NCI-H1436 (cell line): Measurements from ENCODE around the gene PRKAR1B.

Experiments used
- DNase-seq: peaks from one replicate; lab custom pipeline; 2025; lab: John Stamatoyannopoulos, UW

PRKAR1B gene

DNA sequence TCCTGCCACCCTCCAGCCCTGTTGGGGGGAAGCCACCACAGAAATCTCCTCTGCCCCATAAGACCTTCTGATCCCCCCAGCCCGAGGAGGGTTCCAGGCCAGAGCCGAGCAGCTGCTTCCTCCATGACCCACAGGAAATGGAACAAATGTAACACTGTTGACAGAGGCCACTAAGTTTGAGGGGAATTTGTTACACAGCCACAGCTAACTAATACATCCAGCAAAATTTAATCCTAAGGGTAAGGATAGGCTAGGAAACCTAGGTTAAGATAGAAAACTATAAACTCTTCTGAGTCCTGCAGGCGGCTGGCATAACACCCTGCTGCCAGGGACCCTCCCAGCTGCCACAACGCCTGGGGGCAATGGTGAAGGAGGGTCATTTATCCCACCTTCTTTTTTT lies 140.6 kb downstream of the PRKAR1B start:
- DNase-seq: no peak

GRCh38 chr7:585873-586272 lies 141.2 kb downstream of the PRKAR1B start:
- no peak for DNase-seq

DNA sequence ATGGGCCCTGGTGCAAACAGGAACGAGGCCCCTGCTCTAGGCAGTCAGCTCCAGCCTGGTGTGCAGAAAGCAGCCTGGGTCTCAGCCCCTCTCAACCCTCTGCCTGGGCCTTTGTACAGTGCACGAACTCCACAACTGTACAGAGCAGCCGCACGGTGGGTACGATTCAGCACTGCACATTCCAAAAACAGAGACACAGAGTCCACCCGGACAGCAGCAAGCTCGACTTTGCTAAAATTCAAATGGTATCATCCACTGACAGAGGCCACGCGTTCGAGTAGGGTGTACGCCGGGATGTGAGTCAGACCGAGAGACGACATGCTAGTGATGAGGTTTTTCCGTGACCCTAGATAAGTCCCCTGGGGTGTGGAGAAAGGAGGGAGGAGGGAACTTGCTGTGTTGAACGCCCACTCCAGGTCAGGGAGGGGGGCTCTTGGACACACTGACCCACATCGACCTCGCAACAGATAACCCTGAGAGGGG lies 141.8 kb downstream of the PRKAR1B start:
- no peak for DNase-seq

- no peak for DNase-seq
Measured at GRCh38 chr7:584820-585219, 142.3 kb downstream of the PRKAR1B start.

DNA sequence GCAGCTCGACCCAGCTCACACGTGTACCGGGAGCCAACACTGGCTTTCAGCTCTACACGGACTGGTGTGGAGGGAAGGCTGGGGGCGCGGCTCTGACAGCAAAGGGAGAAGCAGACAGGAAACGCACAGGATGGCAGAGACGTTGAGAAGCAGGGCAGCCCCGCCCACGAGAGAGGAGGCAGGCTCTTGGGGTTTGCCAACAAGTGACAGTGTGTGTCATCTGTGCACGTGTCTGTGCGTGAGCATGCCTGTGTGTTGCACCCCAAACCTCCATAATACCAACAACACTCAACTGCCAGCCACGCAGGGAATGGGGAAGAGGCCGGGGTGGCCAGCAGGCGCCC lies 143.0 kb downstream of the PRKAR1B start:
- no peak for DNase-seq

DNA sequence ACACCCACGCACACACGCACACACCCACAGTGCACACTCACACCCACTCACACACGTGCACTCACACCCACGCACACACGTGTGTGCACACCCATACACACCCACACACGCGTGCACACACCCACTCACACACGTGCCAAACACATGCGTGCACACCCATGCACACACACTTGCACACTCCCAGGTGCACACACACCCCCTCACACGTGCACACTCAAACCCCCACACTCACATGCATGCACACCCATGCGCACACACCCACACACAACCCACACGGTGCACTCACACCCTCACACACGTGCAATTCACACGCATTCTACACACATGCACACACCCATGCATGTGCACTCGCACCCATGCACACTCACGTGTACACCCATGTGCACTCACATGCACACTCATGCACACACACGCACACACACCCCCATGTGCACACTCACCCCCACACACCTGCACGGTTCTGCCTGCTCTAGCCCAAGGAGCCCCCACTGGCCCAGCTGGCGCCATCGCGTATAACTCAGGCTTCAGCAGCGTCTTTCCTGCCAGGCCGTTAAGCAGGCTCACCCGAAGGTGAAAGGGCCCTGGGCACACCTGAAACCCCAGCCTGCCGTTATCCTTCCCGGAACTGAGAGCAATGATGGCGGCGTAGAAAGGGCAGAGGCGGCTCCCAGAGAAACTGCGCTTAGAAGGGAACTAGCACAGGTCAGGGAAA lies 143.5 kb downstream of the PRKAR1B start:
- DNase-seq: no peak

DNA sequence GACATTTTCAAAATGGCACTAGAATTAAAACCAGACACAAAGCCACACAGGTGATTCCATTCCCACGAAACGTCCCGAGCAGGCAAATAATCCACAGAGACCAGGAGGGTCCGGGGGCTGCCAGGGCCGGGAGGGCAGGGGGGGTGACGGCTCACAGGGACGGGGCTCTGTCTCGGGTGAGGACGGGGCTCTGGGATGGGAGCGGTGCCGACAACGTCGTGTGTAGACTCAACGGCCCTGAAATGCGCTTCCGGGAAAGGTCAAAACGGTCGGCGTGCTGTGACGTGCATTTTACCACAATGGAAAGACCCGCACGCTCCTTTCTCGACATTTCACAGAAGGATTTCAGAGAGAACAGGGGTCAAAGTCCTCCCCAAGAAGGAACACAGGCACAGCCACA lies 144.2 kb downstream of the PRKAR1B start:
- no peak for DNase-seq

GRCh38 chr7:582081-582835 lies 144.8 kb downstream of the PRKAR1B start:
- DNase-seq: no peak

DNA sequence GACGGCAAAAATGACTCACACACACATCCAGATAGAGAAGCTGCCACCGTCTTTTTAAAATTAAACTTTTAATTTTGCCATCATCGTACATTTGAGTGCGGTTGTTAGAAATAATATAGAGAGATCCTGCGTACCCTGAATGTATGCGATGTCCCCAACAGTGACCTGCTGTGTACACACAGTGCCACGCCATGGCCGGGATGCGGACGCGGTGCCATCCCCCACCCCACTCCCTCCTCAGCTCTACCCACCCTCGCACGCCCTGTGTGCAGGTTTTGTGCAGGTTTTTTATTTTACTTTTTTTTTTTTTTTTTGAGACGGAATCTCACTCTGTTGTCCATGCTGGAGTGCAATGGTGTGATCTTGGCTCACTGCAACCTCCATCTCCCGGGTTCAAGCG lies 148.7 kb downstream of the PRKAR1B start:
- DNase-seq: no peak

- no peak for DNase-seq
Measured at GRCh38 chr7:577741-578370, 149.2 kb downstream of the PRKAR1B start.

- no peak for DNase-seq
Measured at GRCh38 chr7:577278-577665, 149.8 kb downstream of the PRKAR1B start.

DNA sequence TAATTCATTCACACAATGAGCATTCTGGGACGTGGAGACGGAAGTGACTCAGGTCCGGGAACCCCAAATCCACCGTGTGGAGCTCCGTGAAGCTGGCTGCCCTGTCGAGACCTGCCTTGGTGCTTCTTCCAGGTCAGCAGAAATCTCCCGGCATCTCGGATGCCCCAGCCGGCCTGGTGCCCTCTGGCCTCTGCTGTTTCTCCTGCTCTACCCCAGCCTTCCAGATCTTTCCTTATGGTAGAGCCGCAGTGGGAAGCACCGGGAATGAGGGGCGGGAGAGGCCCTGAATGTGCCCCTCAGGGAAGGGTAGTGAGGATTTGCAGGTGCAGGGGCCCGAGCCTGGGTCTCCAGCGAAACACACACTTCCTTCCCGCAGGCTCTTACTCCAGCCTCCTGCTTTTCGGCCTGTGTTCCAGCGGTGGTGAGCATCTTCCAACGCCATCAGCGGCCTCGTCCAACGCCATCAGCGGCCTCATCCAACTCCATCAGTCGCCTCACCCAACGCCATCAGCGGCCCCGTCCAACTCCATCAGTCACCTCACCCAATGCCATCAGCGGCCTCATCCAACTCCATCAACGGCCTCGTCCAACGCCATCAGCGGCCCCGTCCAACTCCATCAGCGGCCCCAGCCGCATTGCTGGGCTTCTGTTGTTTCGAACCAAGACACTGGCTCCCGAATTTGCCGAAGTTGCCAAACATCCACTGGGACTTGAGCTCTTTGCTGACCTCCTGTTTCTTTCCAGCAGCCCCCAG lies 150.4 kb downstream of the PRKAR1B start:
- no peak for DNase-seq

DNA sequence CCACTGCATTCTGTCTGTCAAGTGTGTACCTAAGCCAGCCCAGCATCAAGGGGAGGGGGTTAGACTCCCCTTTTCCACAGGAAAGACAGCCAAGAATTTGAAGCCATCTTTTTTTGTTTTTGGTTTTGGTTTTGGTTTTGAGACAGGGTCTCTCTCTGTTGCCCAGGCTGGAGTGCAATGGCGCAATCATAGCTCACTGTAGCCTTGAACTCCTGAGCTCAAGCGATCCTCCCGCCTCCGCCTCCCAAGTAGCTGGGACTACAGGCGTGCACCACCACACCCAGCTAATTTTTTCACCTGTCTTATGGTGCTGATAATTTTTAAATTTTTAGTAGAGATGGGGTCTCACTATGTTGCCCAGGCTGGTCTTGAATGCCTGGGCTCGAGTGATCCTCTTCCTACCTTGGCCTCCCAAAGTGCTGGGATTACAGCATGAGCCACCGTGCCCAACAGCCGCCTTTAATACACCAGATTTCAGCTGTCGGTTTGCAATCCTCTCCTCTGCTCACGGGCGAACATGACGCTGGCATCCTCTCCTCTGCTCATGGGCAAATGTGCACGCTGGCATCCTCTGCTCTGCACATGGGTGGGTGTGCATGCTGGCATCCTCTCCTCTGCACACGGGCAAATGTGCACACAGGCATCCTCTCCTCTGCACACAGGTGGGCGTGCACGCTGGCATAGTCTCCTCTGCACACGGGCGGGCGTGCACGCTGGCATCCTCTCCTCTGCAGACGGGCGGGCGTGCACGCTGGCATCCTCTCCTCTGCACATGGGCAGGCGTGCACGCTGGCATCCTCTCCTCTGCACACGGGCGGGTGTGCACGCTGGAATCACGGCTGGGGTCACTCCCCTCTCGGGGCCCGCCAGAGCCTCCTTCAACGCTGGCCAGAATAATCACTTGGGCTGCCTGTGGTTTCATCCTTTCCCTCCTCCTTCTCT lies 151.4 kb downstream of the PRKAR1B start:
- no peak for DNase-seq

DNA sequence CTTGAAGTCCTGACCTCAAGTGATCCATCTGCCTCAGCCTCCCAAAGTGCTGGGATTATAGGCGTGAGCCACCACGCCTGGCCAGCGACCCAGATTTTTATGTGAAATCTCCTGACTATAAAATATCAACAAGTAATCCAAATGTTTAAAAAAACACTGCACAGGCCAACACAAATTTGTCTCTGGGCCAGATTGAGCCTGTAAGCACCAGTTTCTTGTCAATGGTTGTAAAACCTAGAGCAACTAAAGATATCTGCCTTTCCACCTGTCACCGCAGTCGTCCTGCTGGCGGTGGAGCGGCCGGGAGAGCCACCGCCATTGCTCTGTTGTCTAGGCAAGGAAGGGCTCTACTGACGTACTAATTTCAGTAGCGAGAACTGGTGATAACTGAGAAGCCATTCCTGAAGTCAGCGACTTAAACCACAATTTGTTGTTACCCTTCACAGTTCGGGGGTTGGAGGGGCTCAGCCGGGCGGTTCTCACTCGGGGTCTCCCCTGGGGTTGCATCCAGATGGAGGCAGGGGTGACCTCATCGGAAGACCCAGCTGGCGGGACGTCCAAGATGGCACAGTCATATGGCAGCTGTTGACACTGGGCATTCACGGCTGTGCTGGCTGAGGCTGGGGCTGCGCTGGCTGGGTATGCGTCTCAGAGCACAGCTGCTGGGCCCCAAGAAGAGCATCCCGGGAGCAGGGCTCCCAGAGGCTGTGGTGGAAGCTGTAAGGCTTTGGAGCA lies 152.3 kb downstream of the PRKAR1B start:
- no peak for DNase-seq

- no peak for DNase-seq
Measured at GRCh38 chr7:573933-574381, 153.1 kb downstream of the PRKAR1B start.

GRCh38 chr7:573269-573932 lies 153.7 kb downstream of the PRKAR1B start:
- DNase-seq: no peak

DNA sequence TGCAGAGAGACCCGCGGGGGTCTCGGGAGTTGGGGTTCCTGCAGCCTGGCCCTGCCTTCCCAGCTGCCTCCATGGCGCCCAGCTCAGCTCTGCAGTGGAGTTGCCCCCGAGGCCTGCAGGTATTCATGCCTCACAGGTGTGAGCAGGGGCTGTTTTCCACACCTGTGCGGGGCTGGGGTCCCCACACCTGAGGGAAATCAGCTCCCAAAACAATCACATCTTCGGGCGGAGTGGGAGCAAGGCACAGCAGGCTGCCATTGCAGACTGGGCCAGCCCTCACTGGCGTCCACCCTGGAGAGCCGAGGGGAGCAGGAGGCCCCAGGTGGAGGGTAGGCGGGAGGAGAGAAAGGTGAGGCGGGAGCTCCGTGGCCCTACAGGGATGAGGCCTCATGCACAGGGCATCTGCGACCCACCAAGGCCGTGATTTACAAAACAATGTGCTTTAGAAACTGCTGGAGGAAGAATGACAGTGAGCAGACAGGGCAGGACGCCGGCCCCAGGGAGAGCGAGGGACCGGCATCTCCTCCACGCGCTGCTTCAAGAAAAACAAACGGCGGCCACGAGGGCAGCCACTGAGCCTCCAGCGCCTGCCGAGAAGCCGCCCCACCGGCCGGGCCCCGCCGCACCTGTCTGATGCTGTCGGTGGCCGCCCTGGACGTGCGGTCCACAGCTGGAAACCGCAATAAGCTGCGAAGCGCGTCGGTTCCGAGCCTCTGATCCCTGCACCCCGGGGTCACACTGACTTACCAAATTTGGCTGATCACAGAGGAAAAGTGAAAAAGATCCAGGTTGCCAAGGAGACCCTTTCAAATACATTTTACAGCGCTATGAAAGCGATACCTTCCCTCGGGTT lies 154.4 kb downstream of the PRKAR1B start:
- no peak for DNase-seq

- no peak for DNase-seq
Measured at GRCh38 chr7:571718-572415, 155.2 kb downstream of the PRKAR1B start.
